Ovary (tissue), 9 donors: ENCODE results near the gene ADAMTS12. TPM values are rescaled to one million over a fixed set of nuclear protein-coding genes. Genes with fewer than 3 reads are reported as not detected.

Source experiments
- DNase-seq, 5 donors: peaks; one replicate each; pipeline ENCODE4 v3.0.0-alpha.2; 2019 to 2020
- H3K27ac ChIP-seq, 2 donors: fragments of 200-600 bp; one replicate each; pipeline versions ENCODE4 v1.5.1 to v1.8.0; 2019 to 2022
- H3K27me3 ChIP-seq: fragments of 200-600 bp; one replicate; pipeline ENCODE4 v1.8.0; 2022
- H3K36me3 ChIP-seq: fragments of 200-600 bp; sonication (generic); one replicate; pipeline ENCODE4 v1.5.1; 2019
- H3K4me1 ChIP-seq: one replicate; pipeline ENCODE4 v1.8.1; 2013; ENCODE audit warnings: mild to moderate bottlenecking, moderate library complexity; ENCODE audit not compliant: insufficient read depth
- H3K4me3 ChIP-seq: fragments of 200-600 bp; sonication (generic); one replicate; pipeline ENCODE4 v1.5.1; 2017
- H3K9me3 ChIP-seq, 2 donors: fragments of 200-600 bp in 1 of 2; sonication (generic) in 1 of 2; one replicate each; pipeline versions ENCODE4 v1.5.1 to v1.8.1; 2013 to 2019; ENCODE audit warnings: mild to moderate bottlenecking in 1 of 2, moderate library complexity in 1 of 2
- EP300 ChIP-seq: sonication (generic); formaldehyde crosslinking; IDR thresholded peaks from one replicate; pipeline ENCODE4 v1.6.1; 2017; ENCODE audit warnings: antibody characterized with exemption
- POLR2A ChIP-seq: fragments of 450-650 bp; IDR thresholded peaks from one replicate; pipeline ENCODE4 v1.6.1; 2017; ENCODE audit warnings: antibody characterized with exemption, mild to moderate bottlenecking, moderate library complexity
- WGBS, 3 donors: extraction: QIAGEN DNeasy Blood & Tissue Kit in 1 of 3; methylation state at CpG; one replicate each; pipeline versions ENCODE4 v1.1.5 to v1.1.7; 2013 to 2017; 5-methylcytosine and 5-hydroxymethylcytosine counted together
- intact Hi-C, 4 donors: fragments of 100-400 bp; cut with DNase I; formaldehyde crosslinking; loops; one replicate each; pipeline versions ENCODE4 v1.11.0 to v1.15.1; 2022 to 2023
- polyA plus RNA-seq, 2 donors: library from polyadenylated mRNA; stranded (reverse); fragments of 200-250 nt in 1 of 2; fragments of 350-450 nt in 1 of 2; fragmentation: Illumina TruSeq in 1 of 2; extraction: RNeasy Lipid Tissue Mini Kit (QIAGEN cat#74804) in 1 of 2; gene quantifications; one replicate each; pipeline ENCODE4 v1.2.3, GENCODE V29; 2013 to 2014
- total RNA-seq, 7 donors: library from RNA; depleted of rRNA in 2 of 7; stranded (reverse); fragments of >200 nt in 2 of 7; fragmentation: NEBNext Ultra II Directional in 3 of 7; extraction: Animal tissue kit (Norgen Biotek cat#: 25700) in 3 of 7; gene quantifications; one replicate each; pipeline versions ENCODE4 v1.1.0 to v1.2.4, GENCODE V29; 2016 to 2023
- TF ChIP-seq, protein P1 (sequence below), 3 donors: fragments of 450-650 bp in 2 of 3; fragments of 200-600 bp in 1 of 3; IDR thresholded peaks; one replicate each; pipeline versions ENCODE4 v1.5.1 to v1.8.0; 2016 to 2022; ENCODE audit warnings: antibody characterized with exemption in 3 of 3, mild to moderate bottlenecking in 1 of 3
- donor health status: DM: no; HTN: no; CAD: no; lungs with moderate emphysema.
- donor health status: DM: no; HTN: no; CAD: no.
- donor health status: Bipolar disorder and iron deficiency.
- donor health status: DM: yes; HTN: yes; CAD: no.
- donor health status: DM: no; HTN: no; CAD: no.
- donor health status: DM: yes; HTN: yes; CAD: no.

ADAMTS12 gene
- total and polyA plus RNA-seq, 9 donors: 2.9 to 9.8 (median 5.5) TPM

GRCh38 chr5:33629999-33630398 lies 261.8 kb downstream of the ADAMTS12 start:
- H3K4me1 ChIP-seq: no peaks in the 10 kb centered on the region
- no peaks in the 10 kb centered on the region for H3K36me3 ChIP-seq
- TF ChIP-seq POLR2A (no peak), EP300 (no peak)
- TF ChIP-seq, protein P1, sequence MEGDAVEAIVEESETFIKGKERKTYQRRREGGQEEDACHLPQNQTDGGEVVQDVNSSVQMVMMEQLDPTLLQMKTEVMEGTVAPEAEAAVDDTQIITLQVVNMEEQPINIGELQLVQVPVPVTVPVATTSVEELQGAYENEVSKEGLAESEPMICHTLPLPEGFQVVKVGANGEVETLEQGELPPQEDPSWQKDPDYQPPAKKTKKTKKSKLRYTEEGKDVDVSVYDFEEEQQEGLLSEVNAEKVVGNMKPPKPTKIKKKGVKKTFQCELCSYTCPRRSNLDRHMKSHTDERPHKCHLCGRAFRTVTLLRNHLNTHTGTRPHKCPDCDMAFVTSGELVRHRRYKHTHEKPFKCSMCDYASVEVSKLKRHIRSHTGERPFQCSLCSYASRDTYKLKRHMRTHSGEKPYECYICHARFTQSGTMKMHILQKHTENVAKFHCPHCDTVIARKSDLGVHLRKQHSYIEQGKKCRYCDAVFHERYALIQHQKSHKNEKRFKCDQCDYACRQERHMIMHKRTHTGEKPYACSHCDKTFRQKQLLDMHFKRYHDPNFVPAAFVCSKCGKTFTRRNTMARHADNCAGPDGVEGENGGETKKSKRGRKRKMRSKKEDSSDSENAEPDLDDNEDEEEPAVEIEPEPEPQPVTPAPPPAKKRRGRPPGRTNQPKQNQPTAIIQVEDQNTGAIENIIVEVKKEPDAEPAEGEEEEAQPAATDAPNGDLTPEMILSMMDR (IDR thresholded peaks at IDR 0.05): no peak
- intact Hi-C loops: loop anchor here in 1 of 4 donors (10.0 kb wide), 1 partner anchor 295 kb away; no protein-coding TSS in a partner anchor
- DNase-seq: no peak
- WGBS, 3 donors: 86 to 94% (median 90%) methylated on average over 2 of the region's 2 CpGs
- no peaks in the 10 kb centered on the region for H3K9me3 ChIP-seq
- no peak overlapping the region for H3K27ac ChIP-seq
- no peak overlapping the region for H3K4me3 ChIP-seq
- no peaks in the 10 kb centered on the region for H3K27me3 ChIP-seq

DNA sequence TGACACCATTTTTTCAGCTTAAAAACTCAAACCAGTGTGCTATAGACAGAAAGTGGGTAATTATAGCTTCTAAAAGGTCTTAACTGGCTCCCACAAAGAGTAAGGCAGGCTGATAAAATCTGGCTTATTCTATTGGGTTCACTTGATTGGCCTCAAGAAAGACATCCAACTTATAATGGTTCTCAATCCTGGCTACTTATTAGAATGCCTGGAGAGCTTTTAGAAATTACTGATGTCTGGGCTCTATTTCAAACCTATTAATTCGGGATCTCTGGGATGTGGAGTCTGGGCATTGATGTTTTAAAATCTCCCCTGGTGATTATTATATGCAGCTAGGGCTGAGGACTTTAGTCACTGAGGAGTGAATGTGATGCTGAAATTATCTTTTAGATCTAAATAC lies 263.0 kb downstream of the ADAMTS12 start:
- Histone ChIP-seq H3K4me3 (no peak overlapping the region), H3K9me3 (no peaks in the 10 kb centered on the region), H3K27ac (no peak overlapping the region), H3K27me3 (no peaks in the 10 kb centered on the region), H3K4me1 (no peaks in the 10 kb centered on the region), H3K36me3 (no peaks in the 10 kb centered on the region)
- intact Hi-C loops: loop anchor here in 1 of 4 donors (10.0 kb wide), 1 partner anchor 296 kb away; no protein-coding TSS in a partner anchor
- TF ChIP-seq EP300 (no peak), POLR2A (no peak)
- TF ChIP-seq, protein P1 (IDR thresholded peaks at IDR 0.05): no peak
- no peak for DNase-seq
- 82 to 93% (median 88%) methylated on average over 1 of the region's 1 CpG for WGBS, 3 donors

GRCh38 chr5:33621514-33621913 lies 270.3 kb downstream of the ADAMTS12 start:
- Histone ChIP-seq H3K27ac (no peak overlapping the region), H3K36me3 (no peaks in the 10 kb centered on the region), H3K4me1 (no peaks in the 10 kb centered on the region), H3K9me3 (no peaks in the 10 kb centered on the region), H3K4me3 (no peak overlapping the region), H3K27me3 (no peaks in the 10 kb centered on the region)
- TF ChIP-seq, protein P1 (IDR thresholded peaks at IDR 0.05): no peak
- TF ChIP-seq POLR2A: no peak
- no peak for TF ChIP-seq EP300
- 49 to 72% (median 51%) methylated on average over 1 of the region's 1 CpG for WGBS, 3 donors
- intact Hi-C loops: loop anchor here in 1 of 4 donors (10.0 kb wide), 1 partner anchor 303 kb away; no protein-coding TSS in a partner anchor
- DNase-seq: no peak

- H3K9me3 ChIP-seq: no peaks in the 10 kb centered on the region
- 94 to 97% (median 94%) methylated on average over 3 of the region's 3 CpGs for WGBS, 3 donors
- H3K36me3 ChIP-seq: no peaks in the 10 kb centered on the region
- DNase-seq: no peak
- no peak overlapping the region for H3K4me3 ChIP-seq
- no peaks in the 10 kb centered on the region for H3K4me1 ChIP-seq
- TF ChIP-seq EP300: no peak
- no peak for TF ChIP-seq POLR2A
- TF ChIP-seq, protein P1 (IDR thresholded peaks at IDR 0.05): no peak
- H3K27ac ChIP-seq: no peak overlapping the region
- H3K27me3 ChIP-seq: no peaks in the 10 kb centered on the region
- intact Hi-C loops: no loop called here
Measured at GRCh38 chr5:33614039-33614438, 277.8 kb downstream of the ADAMTS12 start.
